Stimulated activated CD4-positive, alpha-beta T cell treated with anti-CD3 and anti-CD28 coated beads, Interleukin-4, amount 100 ng/mL, for 1 hour (primary cell): ENCODE measurements around the gene UNC80.
"Not testable (repeated sequence)": the region's sequence is repeated elsewhere in the genome, so short reads cannot be mapped to it uniquely, and the experiment has no call there.

Experiments used
- DNase-seq: peaks from one replicate; pipeline ENCODE4 v3.0.0-alpha.2; 2020

Gene UNC80, protein sequence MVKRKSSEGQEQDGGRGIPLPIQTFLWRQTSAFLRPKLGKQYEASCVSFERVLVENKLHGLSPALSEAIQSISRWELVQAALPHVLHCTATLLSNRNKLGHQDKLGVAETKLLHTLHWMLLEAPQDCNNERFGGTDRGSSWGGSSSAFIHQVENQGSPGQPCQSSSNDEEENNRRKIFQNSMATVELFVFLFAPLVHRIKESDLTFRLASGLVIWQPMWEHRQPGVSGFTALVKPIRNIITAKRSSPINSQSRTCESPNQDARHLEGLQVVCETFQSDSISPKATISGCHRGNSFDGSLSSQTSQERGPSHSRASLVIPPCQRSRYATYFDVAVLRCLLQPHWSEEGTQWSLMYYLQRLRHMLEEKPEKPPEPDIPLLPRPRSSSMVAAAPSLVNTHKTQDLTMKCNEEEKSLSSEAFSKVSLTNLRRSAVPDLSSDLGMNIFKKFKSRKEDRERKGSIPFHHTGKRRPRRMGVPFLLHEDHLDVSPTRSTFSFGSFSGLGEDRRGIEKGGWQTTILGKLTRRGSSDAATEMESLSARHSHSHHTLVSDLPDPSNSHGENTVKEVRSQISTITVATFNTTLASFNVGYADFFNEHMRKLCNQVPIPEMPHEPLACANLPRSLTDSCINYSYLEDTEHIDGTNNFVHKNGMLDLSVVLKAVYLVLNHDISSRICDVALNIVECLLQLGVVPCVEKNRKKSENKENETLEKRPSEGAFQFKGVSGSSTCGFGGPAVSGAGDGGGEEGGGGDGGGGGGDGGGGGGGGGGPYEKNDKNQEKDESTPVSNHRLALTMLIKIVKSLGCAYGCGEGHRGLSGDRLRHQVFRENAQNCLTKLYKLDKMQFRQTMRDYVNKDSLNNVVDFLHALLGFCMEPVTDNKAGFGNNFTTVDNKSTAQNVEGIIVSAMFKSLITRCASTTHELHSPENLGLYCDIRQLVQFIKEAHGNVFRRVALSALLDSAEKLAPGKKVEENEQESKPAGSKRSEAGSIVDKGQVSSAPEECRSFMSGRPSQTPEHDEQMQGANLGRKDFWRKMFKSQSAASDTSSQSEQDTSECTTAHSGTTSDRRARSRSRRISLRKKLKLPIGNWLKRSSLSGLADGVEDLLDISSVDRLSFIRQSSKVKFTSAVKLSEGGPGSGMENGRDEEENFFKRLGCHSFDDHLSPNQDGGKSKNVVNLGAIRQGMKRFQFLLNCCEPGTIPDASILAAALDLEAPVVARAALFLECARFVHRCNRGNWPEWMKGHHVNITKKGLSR (N-terminal part only)

DNA sequence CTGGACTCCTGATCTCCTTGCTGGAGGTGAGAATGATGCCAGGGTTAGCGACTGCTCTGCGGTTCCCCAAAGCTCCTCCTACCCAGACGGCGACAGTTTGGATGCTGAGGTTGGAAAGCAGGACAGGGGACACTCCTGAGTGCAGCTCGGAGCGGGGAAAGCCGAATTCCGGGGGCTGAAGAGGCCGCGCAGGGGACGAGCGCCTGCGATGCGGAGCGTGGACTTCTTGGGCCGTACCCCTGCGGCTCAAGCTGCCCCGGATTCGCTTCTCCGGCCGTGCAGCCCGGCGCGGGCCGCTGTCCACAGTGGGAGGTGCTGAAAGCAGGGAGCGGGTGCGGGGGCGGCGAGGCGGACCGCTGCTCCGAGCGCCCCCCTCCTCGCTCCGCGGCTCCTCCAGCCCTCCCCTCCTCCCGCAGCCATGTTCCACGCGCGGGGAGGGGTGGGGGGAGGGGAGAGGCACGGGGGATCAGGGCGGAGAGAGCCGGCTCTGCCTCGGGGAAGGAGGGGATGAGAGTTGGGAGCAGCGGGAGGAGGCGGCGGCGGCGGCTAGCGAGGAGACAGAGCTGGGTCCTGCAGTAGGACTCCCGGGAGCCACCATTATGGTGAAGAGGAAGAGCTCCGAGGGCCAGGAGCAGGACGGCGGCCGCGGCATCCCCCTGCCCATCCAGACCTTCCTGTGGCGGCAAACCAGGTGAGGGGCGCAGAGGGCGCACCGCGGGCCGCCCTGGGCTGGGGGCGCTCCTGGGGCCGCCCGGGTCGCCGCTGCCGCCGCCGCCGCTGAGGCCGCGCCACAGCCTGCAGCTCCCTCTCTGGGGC is at the start of gene UNC80:
Gene UNC80, plus strand, starts transcription at position 359 of the 816 bp plus-strand sequence. Its CDS starts 241 bp downstream, at position 600.
- DNase-seq = peak; percentile 20

DNA sequence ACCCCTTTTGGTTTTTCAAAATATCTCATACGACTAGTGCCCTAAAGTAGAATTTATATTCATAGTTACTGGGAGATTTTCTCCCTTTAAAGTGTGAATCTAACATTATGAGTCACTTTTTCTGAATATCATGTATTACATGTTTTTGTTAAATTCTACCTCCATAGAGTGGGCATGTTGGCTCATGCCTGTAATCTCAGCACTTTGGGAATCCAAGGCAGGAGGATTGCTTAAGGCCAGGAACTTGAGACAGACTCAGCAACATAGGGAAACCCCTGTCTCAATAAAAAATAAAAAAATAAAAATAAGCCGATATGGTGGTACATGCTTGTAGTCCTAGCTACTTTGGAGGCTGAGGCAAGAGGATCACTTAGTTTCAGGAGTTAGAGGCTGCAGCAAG is 45.3 kb upstream of the UNC80 start:
- no peak for DNase-seq

DNA sequence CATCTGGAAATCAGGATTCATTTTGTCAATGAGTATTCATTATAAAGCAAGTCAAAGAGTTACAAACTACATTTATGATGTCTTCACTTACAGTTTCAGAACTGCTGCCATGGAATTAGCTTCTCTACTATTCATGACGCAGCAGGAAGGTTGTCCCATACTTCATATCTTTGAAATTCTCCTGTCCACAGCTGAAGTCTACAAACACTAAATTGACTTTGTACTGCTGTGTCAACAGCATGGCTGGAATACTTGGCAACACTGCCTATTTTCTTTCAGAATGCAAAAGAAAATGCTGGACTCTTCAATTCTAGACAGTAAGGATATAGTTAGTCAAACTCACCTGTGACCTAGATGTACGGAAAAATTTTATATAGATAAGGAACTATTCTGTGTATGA is 44.6 kb upstream of the UNC80 start:
- no peak for DNase-seq

DNA sequence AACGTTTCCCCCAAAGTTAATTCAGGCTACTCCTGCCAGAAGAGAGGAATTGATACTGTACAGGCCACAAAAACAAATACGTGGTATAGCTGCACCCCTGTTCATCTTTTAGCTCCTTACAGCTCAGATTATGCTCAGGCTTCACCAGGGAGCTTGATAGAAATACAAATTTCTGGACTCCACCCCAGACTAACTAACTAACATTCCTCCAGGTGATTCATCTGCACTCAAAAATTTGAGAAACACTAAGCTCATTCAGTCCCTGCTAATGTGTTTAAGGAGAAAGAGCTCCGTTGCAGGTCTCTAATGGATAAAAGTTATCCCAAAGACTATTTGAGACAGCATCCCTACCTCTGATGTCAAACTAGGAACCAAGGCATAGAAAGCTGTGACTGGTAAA is 36.8 kb upstream of the UNC80 start:
- no peak for DNase-seq

DNA sequence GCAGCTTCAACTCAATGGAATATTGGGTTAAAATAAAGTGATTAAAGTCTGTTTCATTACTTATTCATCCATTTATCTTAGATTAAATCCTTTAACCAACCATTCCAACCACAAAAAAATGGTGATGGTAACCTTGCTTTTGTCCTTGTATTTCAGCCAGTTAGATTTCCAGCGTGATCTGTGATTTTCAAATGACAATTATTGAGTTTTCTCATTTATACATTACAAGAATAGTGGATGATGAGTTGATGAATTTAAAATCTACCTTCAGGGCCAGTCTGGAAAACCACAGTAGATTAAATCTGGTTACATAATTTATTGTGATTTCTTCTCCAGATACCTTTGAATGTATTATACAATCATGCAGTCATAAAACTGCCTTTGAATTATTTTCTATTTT is 29.7 kb upstream of the UNC80 start:
- no peak for DNase-seq

DNA sequence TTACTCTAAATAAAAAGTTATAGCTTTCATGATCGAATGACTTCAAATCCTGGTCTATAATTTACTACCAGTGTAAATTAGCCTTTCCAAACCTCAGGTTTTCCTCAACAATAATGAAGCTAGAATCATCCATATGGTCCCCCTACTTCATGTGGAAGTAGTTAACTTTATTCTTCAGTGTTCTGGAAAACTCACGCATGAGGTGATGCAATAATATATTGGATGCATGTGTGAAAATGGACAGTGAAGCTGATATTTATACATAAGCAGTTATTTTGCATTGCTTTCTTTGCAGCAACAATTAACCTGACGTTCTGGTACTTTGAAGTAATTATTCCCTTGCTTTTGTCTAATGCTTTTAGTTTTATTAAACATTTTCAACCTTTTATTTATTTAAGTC is 18.6 kb upstream of the UNC80 start:
- DNase-seq = no peak

DNA sequence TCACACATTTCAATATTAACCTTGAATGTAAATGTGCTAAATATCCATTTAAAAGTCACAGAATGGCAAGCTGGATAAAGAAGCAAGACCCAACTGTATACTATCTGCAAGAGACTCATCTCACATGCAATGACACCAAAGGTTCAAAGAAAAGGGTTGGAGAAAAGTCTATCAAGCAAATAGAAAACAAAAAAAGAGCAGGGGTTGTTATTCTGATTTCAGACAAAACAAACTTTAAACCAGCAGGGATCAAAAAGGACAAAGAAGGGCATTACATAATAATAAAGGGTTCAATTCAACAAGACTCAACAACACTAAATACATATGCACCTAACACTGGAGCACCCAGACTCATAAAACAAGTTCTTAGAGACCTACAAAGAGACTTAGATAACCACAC is 14.5 kb upstream of the UNC80 start:
- DNase-seq = no peak

DNA sequence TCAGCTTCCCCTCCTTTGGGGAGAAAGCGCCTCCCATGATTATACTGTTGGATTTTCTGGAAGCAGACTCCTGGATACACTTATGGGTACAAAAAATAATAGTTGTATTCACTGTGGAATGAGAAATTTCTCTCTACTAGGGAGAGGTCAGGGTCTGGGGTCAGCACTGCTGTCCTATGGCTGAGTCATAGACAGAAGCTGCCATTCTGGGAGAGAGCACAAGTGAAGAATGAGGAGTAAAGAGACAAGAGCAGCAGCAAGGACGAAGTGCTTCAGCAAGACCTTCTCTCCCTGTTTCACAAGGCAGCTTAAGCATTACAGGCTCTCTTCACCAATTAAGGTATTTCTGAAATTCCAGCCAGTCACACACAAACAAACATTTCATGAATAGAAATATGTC is 10.1 kb upstream of the UNC80 start:
- DNase-seq = no peak

DNA sequence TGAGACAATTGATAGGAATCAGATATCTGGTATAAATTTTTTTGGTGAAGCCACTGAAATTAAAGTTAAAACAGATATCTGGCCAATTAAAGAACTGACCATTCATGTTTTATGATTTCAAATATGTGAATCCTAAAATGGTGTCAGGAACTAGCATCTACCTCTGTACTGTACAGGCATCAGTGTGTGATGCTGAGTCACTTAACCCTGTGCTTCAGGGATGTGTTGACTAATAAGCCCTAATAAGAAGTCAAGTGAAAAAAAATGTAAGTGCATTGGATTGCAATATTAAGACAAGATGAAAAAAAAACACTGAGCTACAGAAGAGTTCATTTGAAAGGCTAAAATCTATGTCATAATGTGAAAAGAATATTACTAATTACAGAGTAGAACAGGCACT is 9.1 kb upstream of the UNC80 start:
- no peak for DNase-seq

DNA sequence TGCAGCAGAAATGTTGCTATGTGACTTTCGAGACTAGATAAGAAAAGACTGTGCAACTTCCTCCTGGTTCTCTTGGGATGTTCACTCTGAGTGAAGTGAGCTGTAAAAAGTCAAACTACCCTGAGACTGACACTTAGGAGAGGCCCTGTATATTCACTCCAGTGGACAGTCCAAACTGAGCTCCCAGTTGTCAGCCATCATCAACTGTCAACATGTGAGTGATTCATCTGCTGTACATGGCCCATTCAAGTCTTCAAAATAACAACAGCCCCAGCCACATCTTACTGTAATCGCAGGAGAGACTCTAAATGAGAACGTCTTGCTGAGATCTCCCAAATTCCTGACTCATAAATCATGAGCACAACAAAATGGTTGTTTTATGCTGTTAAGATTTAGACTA is 8.5 kb upstream of the UNC80 start:
- no peak for DNase-seq

DNA sequence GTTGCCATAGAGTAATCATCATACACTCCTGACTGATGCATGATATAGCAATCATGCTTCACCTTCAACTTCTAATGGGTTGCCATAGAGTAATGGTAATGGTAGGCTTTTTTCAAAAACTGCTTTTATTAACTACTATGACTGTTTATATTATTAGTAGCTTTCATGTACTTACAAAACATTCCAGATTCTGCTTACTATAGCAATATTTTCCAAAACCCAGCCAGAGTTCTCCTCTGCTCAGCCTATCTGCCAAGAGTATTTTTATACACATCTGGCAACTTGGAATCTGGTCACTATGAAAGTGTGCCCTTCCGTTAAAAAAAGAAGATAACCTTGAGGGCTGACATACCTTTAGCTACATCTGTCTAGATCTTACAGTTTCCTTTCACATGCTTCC is 5.0 kb upstream of the UNC80 start:
- no peak for DNase-seq

DNA sequence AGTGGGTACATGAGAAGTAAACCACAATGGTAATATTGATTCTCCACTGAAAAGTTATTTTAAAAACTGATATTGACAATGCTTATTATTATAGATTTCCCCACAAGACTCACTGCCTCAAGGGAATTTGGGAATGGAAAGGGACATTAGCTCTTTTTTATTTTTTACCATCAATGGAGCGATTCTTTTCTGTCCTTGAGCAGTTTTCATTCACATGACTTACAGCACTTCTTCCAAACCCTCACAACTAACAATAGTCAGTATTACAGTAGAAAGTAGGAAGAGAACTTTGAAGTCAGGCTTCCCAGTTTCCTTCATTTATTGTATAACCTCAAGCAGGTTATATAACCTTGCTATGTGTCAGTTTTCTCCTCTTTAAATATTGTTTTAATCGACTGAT is 4.3 kb upstream of the UNC80 start:
- DNase-seq = no peak

DNA sequence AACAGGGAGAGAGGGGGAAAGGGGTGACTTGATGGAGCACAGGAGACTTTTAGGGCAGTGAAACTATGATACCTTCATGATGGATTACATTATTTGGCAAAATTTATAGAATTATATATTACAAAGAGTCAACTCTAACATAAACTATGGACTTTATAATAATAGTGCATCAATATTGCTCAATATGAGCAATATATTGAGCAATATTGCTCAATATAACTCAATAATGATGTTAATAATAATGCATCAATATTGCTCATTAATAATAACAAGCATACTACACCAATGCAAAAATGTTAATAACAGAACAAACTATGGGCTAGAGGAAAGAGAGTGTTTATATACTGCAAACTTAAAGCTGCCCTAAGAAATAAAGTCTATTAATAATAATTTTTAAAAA is 3.1 kb upstream of the UNC80 start:
- DNase-seq = no peak

DNA sequence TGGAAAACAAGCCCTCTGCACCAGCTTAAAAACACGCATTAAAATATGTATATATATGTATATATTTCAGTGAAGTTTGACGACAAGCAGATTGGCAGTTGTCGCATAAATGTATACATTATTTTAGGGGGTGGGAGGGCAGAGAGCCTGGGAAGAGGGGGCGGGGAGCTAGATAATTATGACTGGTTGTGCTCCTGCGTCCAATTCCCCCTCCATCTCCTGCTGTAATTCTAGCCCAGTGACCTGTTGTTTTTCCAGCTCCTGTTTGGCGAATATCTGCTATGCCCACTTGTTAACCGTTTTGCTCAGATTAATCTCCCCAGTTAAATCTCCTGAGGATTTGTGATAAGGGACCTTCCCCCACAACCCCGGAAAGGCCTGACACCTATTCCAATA is 656 bp downstream of the UNC80 start:
- no peak for DNase-seq

DNA sequence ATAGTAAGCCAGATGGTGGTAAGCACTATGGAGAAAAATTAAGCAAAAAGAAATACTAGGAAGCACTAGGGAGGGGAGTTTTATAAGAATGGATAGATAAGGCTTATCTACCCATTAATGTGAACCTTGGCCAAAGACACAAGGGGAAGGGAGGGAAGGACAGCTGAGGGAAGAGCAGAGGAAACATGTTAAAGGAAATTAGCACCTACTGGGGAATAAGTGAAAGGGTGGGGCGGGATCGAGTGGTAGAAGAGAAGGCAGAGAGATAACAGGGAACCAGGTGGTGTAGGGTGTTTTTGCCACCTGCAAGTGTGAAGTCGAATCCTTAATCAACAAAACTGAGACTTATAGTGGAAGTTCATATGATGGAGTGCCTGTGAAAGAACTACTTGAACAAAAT is 1.7 kb downstream of the UNC80 start:
- no peak for DNase-seq

DNA sequence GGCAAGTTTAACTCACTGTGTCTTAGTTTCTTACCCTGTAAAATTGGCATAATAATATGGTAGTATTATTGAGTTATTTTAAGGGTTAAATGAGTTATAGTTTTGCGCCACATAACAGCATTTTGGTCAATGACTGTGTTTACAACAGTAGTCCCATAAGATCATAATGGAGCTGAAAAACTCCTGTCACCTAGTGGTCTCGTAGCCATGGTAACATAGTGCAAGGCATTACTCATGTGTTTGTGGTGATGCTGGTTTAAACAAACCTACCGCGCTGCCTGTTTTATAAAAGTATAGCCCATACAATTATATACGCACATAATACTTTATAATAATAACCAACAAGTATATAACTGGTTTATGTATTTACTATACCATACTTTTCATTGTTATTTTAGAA is 15.8 kb downstream of the UNC80 start:
- no peak for DNase-seq

DNA sequence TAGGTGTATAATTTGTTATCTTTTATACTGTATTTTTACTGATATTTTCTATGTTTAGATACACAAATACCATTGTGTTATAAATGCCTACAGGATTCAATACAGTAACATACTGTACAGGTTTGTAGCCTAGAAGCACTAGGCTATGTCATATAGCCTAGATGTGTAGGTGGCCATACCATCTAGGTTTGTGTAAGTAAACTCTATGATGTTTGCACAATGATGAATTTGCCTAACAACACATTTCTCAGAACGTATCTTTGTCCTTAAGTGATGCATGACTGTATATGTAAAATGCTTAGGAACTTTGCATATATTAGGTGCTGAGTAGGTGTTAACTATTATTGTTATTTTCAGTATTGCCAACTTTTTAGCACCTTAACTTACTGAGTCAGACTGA is 17.3 kb downstream of the UNC80 start:
- DNase-seq = no peak

DNA sequence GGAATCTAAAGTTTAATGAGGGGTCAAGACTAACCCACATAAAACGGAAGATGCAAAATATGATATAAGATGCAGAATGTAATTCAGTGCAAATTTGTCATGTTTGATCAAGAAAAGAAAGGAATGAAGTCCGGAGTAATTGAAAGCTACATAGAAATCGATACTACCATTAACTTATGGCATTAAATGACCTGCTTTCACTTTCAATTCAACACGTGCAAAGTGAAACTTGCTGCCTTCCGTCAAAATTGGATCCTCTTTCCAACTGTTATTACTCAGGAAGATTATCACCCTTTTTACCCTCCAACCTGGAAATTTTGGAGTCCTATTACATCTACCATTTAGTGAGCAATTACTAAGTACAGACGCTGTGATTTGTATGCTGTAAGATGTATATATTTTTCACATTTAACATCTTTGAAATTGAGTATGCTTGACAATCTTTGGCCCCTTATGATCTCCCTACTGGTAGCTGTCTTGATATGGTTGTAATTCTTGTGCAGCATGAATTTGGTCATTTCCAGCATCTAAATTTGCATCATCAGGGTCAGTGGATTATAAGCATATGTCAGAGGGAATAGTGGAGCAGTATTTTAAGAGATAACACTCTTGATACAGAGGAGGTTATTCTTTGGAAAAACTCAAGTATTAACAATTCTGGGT is 18.6 kb downstream of the UNC80 start:
- no peak for DNase-seq

DNA sequence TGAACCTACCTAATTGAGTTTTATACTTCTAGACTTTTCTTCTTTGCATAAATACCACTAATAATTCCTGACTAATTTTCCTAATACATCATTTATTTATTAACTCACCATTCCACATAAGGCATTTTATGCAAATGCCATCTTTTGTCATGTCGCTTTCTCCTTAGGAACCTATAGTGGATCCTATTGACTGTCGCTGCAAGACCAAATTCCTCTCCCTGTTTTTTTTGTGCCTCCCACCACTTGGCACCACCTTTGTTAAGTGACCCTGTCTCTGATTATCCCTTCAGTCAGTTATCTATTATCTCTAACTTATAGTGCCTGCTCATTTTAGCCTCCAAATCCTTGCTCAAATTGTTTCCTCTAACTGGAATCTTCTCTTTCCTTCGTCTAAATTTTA is 19.5 kb downstream of the UNC80 start:
- no peak for DNase-seq

DNA sequence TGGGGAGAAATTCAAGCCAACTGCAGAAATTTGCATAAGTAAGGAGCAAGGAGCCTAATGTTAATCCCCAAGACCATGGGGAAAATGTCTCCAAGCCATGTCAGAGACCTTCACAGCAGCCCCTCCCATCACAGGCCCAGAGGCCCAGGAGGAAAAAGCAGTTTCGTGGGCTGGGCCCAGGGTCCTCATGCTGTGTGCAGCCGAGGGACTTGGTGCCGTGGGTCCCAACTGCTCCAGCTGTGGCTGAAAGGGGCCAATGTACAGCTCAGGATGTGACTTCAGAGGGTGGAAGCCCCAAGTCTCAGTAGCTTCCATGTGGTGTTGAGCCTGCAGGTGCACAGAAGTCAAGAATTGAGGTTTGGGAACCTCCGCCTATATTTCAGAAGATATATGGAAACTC is 23.8 kb downstream of the UNC80 start:
- not testable (repeated sequence) for DNase-seq

DNA sequence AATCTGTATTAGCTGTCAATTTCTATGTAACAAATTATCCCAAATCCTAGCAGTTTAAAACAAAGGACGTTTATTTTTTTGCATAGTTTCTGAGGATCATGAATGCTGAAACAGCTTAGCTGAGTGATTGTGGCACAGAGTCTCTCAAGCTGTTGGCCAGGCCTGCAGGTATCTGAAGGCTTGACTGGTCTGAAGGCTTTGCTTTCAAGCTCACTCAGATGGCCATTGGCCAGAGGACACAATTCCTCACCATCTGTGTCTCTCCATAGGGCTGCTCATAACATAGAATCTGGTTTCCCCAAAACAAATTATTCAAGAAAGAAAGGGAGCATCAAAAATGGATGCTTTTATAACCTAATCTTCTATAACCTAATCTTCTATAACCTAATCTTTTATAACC is 33.7 kb downstream of the UNC80 start:
- DNase-seq = no peak

DNA sequence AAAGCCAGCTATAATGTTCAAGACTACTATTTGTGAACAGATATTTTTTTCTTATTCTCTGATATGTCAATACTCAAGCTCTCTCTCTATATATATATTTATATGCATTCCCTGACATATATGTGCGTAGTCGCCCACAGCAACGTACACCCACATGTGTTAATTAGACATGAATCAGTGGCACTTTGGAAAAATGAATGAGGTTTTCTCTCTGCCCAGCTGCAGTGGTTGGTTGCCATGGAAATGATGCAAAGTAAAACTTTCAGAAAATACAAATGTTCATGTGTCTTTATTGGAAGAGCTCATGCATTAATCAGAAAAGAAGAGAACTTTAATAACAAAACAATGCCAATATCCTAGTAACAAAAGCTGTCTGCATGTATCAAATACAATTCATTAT is 34.7 kb downstream of the UNC80 start:
- no peak for DNase-seq
